DOHH2 (cell line): ENCODE results near the gene ARMC9.
"Not testable (repeated sequence)": the region's sequence is repeated elsewhere in the genome, so short reads cannot be mapped to it uniquely, and the experiment has no call there.

Source experiments
- EZH2phosphoT487 ChIP-seq: fragments of 200-600 bp; sonication (generic); IDR thresholded peaks from 2 replicates; pipeline ENCODE4 v1.6.1; 2017; ENCODE audit warnings: borderline replicate concordance, mild to moderate bottlenecking, antibody characterized with exemption, low read length, moderate library complexity, mixed read lengths
- TF ChIP-seq, protein P1 (sequence below): fragments of 200-600 bp; sonication (generic); IDR thresholded peaks from one replicate; pipeline ENCODE4 v1.5.1; 2014; ENCODE audit warnings: antibody characterized with exemption, mild to moderate bottlenecking, low read depth, low read length; ENCODE audit not compliant: poor library complexity, severe bottlenecking

- TF ChIP-seq, protein P1, sequence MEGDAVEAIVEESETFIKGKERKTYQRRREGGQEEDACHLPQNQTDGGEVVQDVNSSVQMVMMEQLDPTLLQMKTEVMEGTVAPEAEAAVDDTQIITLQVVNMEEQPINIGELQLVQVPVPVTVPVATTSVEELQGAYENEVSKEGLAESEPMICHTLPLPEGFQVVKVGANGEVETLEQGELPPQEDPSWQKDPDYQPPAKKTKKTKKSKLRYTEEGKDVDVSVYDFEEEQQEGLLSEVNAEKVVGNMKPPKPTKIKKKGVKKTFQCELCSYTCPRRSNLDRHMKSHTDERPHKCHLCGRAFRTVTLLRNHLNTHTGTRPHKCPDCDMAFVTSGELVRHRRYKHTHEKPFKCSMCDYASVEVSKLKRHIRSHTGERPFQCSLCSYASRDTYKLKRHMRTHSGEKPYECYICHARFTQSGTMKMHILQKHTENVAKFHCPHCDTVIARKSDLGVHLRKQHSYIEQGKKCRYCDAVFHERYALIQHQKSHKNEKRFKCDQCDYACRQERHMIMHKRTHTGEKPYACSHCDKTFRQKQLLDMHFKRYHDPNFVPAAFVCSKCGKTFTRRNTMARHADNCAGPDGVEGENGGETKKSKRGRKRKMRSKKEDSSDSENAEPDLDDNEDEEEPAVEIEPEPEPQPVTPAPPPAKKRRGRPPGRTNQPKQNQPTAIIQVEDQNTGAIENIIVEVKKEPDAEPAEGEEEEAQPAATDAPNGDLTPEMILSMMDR: peak; percentile 17
- not testable (repeated sequence) for TF ChIP-seq EZH2phosphoT487
Observed at GRCh38 chr2:231304259-231304658, 105.8 kb downstream of the ARMC9 start.
